ENCODE data around the gene BACH1.

BACH1 gene

DNA sequence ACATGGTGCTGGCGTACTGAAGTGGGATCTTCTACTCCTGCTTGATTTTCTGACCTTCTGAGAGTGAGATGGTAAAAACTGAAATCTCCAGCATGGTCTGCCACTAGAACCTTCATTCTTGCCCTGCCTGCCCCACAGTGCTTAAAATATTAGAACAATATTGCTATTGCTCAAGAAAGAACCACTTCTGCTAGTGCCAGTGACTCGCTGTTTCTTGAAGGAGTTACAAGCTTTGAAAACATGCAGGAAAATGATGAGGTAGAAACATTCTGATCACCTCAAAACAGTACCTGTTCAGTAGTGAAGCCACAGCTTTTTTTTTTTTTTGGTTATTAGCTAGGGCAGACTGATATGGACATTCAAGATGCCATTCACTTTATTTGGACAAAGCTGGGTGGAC lies 95.3 kb downstream of the BACH1 start:
- no peak for FAIRE-seq
- TF ChIP-seq, protein P1, sequence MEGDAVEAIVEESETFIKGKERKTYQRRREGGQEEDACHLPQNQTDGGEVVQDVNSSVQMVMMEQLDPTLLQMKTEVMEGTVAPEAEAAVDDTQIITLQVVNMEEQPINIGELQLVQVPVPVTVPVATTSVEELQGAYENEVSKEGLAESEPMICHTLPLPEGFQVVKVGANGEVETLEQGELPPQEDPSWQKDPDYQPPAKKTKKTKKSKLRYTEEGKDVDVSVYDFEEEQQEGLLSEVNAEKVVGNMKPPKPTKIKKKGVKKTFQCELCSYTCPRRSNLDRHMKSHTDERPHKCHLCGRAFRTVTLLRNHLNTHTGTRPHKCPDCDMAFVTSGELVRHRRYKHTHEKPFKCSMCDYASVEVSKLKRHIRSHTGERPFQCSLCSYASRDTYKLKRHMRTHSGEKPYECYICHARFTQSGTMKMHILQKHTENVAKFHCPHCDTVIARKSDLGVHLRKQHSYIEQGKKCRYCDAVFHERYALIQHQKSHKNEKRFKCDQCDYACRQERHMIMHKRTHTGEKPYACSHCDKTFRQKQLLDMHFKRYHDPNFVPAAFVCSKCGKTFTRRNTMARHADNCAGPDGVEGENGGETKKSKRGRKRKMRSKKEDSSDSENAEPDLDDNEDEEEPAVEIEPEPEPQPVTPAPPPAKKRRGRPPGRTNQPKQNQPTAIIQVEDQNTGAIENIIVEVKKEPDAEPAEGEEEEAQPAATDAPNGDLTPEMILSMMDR (IDR thresholded peaks at IDR 0.05; ENCODE audit: insufficient read depth, missing control alignments), result no peak
- no peak for DNase-seq (ENCODE audit: insufficient read length, low spot score)
